K562 (cell line): ENCODE data around the gene GUK1. TPM values are rescaled to one million over a fixed set of nuclear protein-coding genes. Genes with fewer than 3 reads are reported as not detected.

Experiments used
- ATAC-seq: fragments of 200-7000 bp; cut with Tn5 transposase; 3 replicates; pipeline ENCODE4 v1.9.1; 2020; ENCODE audit warnings: moderate library complexity
- BruUV-seq: library from RNA; stranded (reverse); fragments of 400-500 nt; replicated peaks from 2 replicates; lab custom pipeline; 2021; lab: Mats Ljungman, UMichigan
- CTCF ChIA-PET: fragments of 300-600 bp; formaldehyde crosslinking; extraction: SDS; loops from one replicate; lab custom pipeline; 2021; ENCODE audit warnings: low intra/inter-chr PET ratio; lab: Yijun Ruan, JAX
- POLR2A ChIA-PET: fragments of 300-600, 350-650 bp; sonication (Branson Sonifier 250); formaldehyde crosslinking; extraction: SDS; loops from one replicate; lab custom pipeline; 2021; ENCODE audit warnings: antibody characterized with exemption, inconsistent platforms; lab: Yijun Ruan, JAX
- DNase-seq, 4 experiments: peaks; one replicate each; pipeline versions ENCODE4 v3.0.0 to v3.0.0-alpha.2; 2011 to 2018; ENCODE audit warnings: low spot score in 3 of 4, mixed read lengths in 3 of 4; ENCODE audit errors: extremely low read depth in 1 of 4
- FAIRE-seq: peaks from 2 replicates; lab custom pipeline; 2011; peaks lifted over from hg19 to GRCh38; lab: Jason Lieb, UNC
- H2AFZ ChIP-seq: 2 replicates; pipeline ENCODE4 v1.6.0; 2011; ENCODE audit warnings: low read depth, low read length, control low read depth, inconsistent platforms
- H3K27ac ChIP-seq: fragments of 200-600 bp; 3 replicates; pipeline ENCODE4 v1.8.0; 2011; ENCODE audit warnings: low read depth, mild to moderate bottlenecking, control low read depth, inconsistent platforms, low read length, moderate library complexity, mixed read lengths; ENCODE audit errors: extremely low read depth
- H3K27me3 ChIP-seq, 2 experiments: fragments of 300-600 bp in 1 of 2; 2 replicates in 1 of 2; 3 replicates in 1 of 2; pipeline versions ENCODE4 v1.6.0 to v1.8.0; 2011; ENCODE audit warnings: inconsistent platforms in 2 of 2, low read length in 2 of 2, mild to moderate bottlenecking in 1 of 2, mixed read lengths in 1 of 2, moderate library complexity in 1 of 2; ENCODE audit not compliant: control insufficient read depth in 2 of 2, insufficient read depth in 2 of 2
- H3K36me3 ChIP-seq: fragments of 300-600 bp; 3 replicates; pipeline ENCODE4 v1.8.0; 2011; ENCODE audit warnings: mild to moderate bottlenecking, low read length, inconsistent platforms; ENCODE audit not compliant: control insufficient read depth, insufficient read depth
- H3K4me1 ChIP-seq, 2 experiments: fragments of 200-600 bp in 1 of 2; replicated peaks in 1 of 2; 2 replicates in 1 of 2; 3 replicates in 1 of 2; pipeline versions ENCODE4 v1.5.1 to v1.8.0; 2011; ENCODE audit warnings: inconsistent platforms in 2 of 2, low read length in 2 of 2, mild to moderate bottlenecking in 1 of 2, mixed read lengths in 1 of 2, moderate library complexity in 1 of 2; ENCODE audit not compliant: control insufficient read depth in 2 of 2, insufficient read depth in 2 of 2
- H3K4me2 ChIP-seq: 2 replicates; pipeline ENCODE4 v1.6.1; 2011; ENCODE audit warnings: low read length, control low read depth, inconsistent platforms, mixed read lengths; ENCODE audit not compliant: insufficient read depth
- H3K4me3 ChIP-seq: fragments of 200-600 bp; sonication (generic), shearing (Covaris generic); 2 replicates; pipeline ENCODE4 v1.5.1; 2016; ENCODE audit warnings: control low read depth, inconsistent platforms
- H3K79me2 ChIP-seq: fragments of 200-600 bp; 3 replicates; pipeline ENCODE4 v1.8.0; 2011; ENCODE audit warnings: low read length, inconsistent platforms; ENCODE audit not compliant: control insufficient read depth, insufficient read depth
- H3K9ac ChIP-seq, 2 experiments: 2 replicates each; pipeline versions ENCODE4 v1.6.0 to v1.6.1; 2011; ENCODE audit warnings: low read depth in 2 of 2, low read length in 2 of 2, control low read depth in 1 of 2, inconsistent platforms in 1 of 2, mild to moderate bottlenecking in 1 of 2, mixed read lengths in 1 of 2; ENCODE audit not compliant: insufficient read depth in 1 of 2
- H3K9me1 ChIP-seq: one replicate; pipeline ENCODE4 v1.6.0; 2011; ENCODE audit warnings: inconsistent platforms, mild to moderate bottlenecking, low read length, moderate library complexity; ENCODE audit not compliant: control insufficient read depth, insufficient read depth
- H3K9me3 ChIP-seq: replicated peaks from 2 replicates; pipeline ENCODE4 v1.5.1; 2011; ENCODE audit warnings: low read depth, low read length, inconsistent platforms; ENCODE audit not compliant: control insufficient read depth, insufficient read depth
- H4K20me1 ChIP-seq: replicated peaks from 2 replicates; pipeline ENCODE4 v1.6.1; 2011; ENCODE audit warnings: low read length, inconsistent platforms, mixed read lengths; ENCODE audit not compliant: control insufficient read depth, insufficient read depth
- DPF2 ChIP-seq: fragments of 450-650 bp; IDR thresholded peaks from 2 replicates; pipeline ENCODE4 v1.6.1; 2016
- HDAC2 ChIP-seq: fragments of 450-650 bp; IDR thresholded peaks from 2 replicates; pipeline ENCODE4 v1.6.1; 2016; ENCODE audit warnings: mild to moderate bottlenecking
- HDGF ChIP-seq: fragments of 450-650 bp; IDR thresholded peaks from 2 replicates; pipeline ENCODE4 v1.6.1; 2016
- MEF2D ChIP-seq: conservative IDR thresholded peaks from 2 replicates; pipeline ENCODE4 v1.6.1; 2016; ENCODE audit warnings: low read depth, missing genetic modification characterization, missing compliant biosample characterization
- NR2C1 ChIP-seq, 2 experiments: fragments of 450-650 bp; IDR thresholded peaks; 2 replicates each; pipeline ENCODE4 v1.6.1; 2017; ENCODE audit warnings: mild to moderate bottlenecking in 2 of 2, antibody characterized with exemption in 1 of 2, inconsistent platforms in 1 of 2, missing compliant biosample characterization in 1 of 2, missing genetic modification characterization in 1 of 2
- SNRNP70 ChIP-seq: fragments of 200-400 bp; formaldehyde crosslinking; optimal IDR thresholded peaks from 2 replicates; pipeline ENCODE3; 2017; ENCODE audit warnings: low read depth, low read length
- ZBTB8A ChIP-seq: fragments of 450-650 bp; IDR thresholded peaks from 2 replicates; pipeline ENCODE4 v1.6.1; 2018; ENCODE audit warnings: mild to moderate bottlenecking, moderate library complexity; ENCODE audit not compliant: partially characterized antibody
- ZNF277 ChIP-seq: fragments of 250-450 bp; sonication (Bioruptor Pico); IDR thresholded peaks from 2 replicates; pipeline ENCODE4 v1.8.0; 2022; ENCODE audit warnings: inconsistent platforms, mild to moderate bottlenecking, moderate library complexity, borderline replicate concordance
- ZNF75A ChIP-seq: fragments of 450-650 bp; formaldehyde crosslinking; IDR thresholded peaks from 2 replicates; pipeline ENCODE4 v1.4.0; 2020; ENCODE audit warnings: mild to moderate bottlenecking
- WGBS: fragments of 100-300 bp; shearing (Covaris generic); methylation state at CpG from one replicate; pipeline ENCODE4 v1.1.6; 2016; ENCODE audit warnings: low coverage, mixed read lengths; ENCODE audit not compliant: insufficient coverage; ENCODE audit errors: missing lambda C conversion rate; 5-methylcytosine and 5-hydroxymethylcytosine counted together
- in situ Hi-C: fragments of 300-500 bp; cut with MboI; formaldehyde crosslinking; loops from 4 replicates; pipeline ENCODE4 v1.15.0; 2018; ENCODE audit warnings: inconsistent platforms, mixed read lengths
- intact Hi-C: fragments of 100-400 bp; cut with micrococcal nuclease; formaldehyde crosslinking; loops from 2 replicates; pipeline ENCODE4 v1.14.2; 2022
- polyA plus RNA-seq, 8 experiments: library from polyadenylated mRNA; depleted of rRNA in 4 of 8; stranded (reverse) in 5 of 8; unstranded in 3 of 8; fragments of >200 nt; fragmentation: Nextera tagmentation in 2 of 8; fragmentation: Illumina TruSeq in 1 of 8; extraction: Ambion mirVana in 2 of 8; extraction: Trizol in 1 of 8; gene quantifications; 2 replicates each; pipeline versions ENCODE4 v1.2.1 to v1.2.3, GENCODE V29; 2011 to 2014; ENCODE audit warnings: inconsistent platforms in 1 of 8, missing spikeins in 1 of 8
- total RNA-seq, 7 experiments: library from RNA; depleted of rRNA in 6 of 7; stranded (reverse); fragments of >200 nt in 6 of 7; fragmentation: Illumina TruSeq in 2 of 7; extraction: Trizol in 2 of 7; gene quantifications; 2 replicates each; pipeline versions ENCODE4 v1.2.1 to v1.2.3, GENCODE V29; 2011 to 2021; ENCODE audit warnings: low replicate concordance in 1 of 7
- TF ChIP-seq, protein P1 (sequence below): fragments of 200-800 bp; sonication (Bioruptor generic); IDR thresholded peaks from 2 replicates; pipeline ENCODE4 v1.6.1; 2016; ENCODE audit warnings: missing genetic modification characterization, missing compliant biosample characterization
- TF ChIP-seq, protein P2 (sequence below), 3 experiments: fragments of 200-800 bp in 1 of 3; sonication (Bioruptor generic) in 1 of 3; sonication (generic) in 1 of 3; formaldehyde crosslinking in 1 of 3; IDR thresholded peaks; 2 replicates each; pipeline versions ENCODE4 v1.6.1 to v1.8.0; 2016 to 2022; ENCODE audit warnings: mild to moderate bottlenecking in 2 of 3, missing compliant biosample characterization in 2 of 3, missing genetic modification characterization in 2 of 3, missing genetic modification reagents in 1 of 3

GUK1 gene
- total and polyA plus RNA-seq, 9 of the 15 experiments (the other 6 are each of a cell fraction or from before 2014, with no cell fraction given), result 7.0 to 331 (median 132) TPM

- ChIA-PET POLR2A (interaction anchor here (0.6 to 2.5 kb wide), 13 partner anchors 11 to 379 kb away, joined by 3 to 22 read pairs (median 3); no protein-coding TSS in a partner anchor), CTCF (no interaction called here)
- H3K27me3 ChIP-seq, result no peaks in the 10 kb centered on the region
- peak overlapping the region; percentile 94 for H2AFZ ChIP-seq
- ATAC-seq (peak; percentile 9), DNase-seq (peak in 3 of 4 experiments; percentile 5 to 40 (median 32)), FAIRE-seq (peak; percentile 73)
- intact Hi-C loops, result no loop called here
- no peaks in the 10 kb centered on the region for H3K9me3 ChIP-seq
- H3K9ac ChIP-seq, result peak overlapping the region; percentile 86 to 99
- H3K36me3 ChIP-seq, result peaks cover 27% of the 10 kb centered on the region; the same call in 2 of the 3 replicates
- WGBS, result 22% methylated on average over 15 of the region's 15 CpGs
- TSS peak; percentile 43 for BruUV-seq
- peak overlapping the region; percentile 81 for H3K4me3 ChIP-seq
- H3K4me2 ChIP-seq, result peak overlapping the region; percentile 97
- H3K27ac ChIP-seq, result peak overlapping the region; percentile 76
- peaks cover 27% of the 10 kb centered on the region for H3K79me2 ChIP-seq
- H3K4me1 ChIP-seq, result peaks cover 16 to 38% of the 10 kb centered on the region in 2 experiments; a peak in 4 of 5 replicates
- in situ Hi-C loops, result no loop called here
- no peaks in the 10 kb centered on the region for H3K9me1 ChIP-seq
- no peaks in the 10 kb centered on the region for H4K20me1 ChIP-seq
- TF ChIP-seq ZNF75A (CRISPR knock-in tag) (no peak), MEF2D (tag) (no peak), SNRNP70 (no peak), DPF2 (no peak), HDAC2 (no peak), ZBTB8A (no peak), HDGF (no peak), NR2C1 (IDR thresholded peaks at IDR 0.05) (no peak), NR2C1 (tag; IDR thresholded peaks at IDR 0.05) (peak; percentile 61; the same call in 1 of the 2 replicates), ZNF277 (no peak)
- TF ChIP-seq, protein P1, sequence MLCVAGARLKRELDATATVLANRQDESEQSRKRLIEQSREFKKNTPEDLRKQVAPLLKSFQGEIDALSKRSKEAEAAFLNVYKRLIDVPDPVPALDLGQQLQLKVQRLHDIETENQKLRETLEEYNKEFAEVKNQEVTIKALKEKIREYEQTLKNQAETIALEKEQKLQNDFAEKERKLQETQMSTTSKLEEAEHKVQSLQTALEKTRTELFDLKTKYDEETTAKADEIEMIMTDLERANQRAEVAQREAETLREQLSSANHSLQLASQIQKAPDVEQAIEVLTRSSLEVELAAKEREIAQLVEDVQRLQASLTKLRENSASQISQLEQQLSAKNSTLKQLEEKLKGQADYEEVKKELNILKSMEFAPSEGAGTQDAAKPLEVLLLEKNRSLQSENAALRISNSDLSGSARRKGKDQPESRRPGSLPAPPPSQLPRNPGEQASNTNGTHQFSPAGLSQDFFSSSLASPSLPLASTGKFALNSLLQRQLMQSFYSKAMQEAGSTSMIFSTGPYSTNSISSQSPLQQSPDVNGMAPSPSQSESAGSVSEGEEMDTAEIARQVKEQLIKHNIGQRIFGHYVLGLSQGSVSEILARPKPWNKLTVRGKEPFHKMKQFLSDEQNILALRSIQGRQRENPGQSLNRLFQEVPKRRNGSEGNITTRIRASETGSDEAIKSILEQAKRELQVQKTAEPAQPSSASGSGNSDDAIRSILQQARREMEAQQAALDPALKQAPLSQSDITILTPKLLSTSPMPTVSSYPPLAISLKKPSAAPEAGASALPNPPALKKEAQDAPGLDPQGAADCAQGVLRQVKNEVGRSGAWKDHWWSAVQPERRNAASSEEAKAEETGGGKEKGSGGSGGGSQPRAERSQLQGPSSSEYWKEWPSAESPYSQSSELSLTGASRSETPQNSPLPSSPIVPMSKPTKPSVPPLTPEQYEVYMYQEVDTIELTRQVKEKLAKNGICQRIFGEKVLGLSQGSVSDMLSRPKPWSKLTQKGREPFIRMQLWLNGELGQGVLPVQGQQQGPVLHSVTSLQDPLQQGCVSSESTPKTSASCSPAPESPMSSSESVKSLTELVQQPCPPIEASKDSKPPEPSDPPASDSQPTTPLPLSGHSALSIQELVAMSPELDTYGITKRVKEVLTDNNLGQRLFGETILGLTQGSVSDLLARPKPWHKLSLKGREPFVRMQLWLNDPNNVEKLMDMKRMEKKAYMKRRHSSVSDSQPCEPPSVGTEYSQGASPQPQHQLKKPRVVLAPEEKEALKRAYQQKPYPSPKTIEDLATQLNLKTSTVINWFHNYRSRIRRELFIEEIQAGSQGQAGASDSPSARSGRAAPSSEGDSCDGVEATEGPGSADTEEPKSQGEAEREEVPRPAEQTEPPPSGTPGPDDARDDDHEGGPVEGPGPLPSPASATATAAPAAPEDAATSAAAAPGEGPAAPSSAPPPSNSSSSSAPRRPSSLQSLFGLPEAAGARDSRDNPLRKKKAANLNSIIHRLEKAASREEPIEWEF (CRISPR knock-in tag), result peak; percentile 82; the same call in 1 of the 2 replicates
- TF ChIP-seq, protein P2, sequence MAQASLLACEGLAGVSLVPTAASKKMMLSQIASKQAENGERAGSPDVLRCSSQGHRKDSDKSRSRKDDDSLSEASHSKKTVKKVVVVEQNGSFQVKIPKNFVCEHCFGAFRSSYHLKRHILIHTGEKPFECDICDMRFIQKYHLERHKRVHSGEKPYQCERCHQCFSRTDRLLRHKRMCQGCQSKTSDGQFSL (CRISPR knock-in tag; IDR thresholded peaks at IDR 0.05), result no peak
- TF ChIP-seq, protein P2 (tag; IDR thresholded peaks at IDR 0.05), result peak in 1 of 2 experiments; percentile 57; a peak in 1 of 4 replicates
Measured at GRCh38 chr1:228109962-228110488, 30.1 kb upstream of the GUK1 start.
